NCI-H460 (cell line): ENCODE results near the gene EBPL. TPM values are rescaled to one million over a fixed set of nuclear protein-coding genes. Genes with fewer than 3 reads are reported as not detected.

ENCODE experiments used
- DNase-seq: peaks from one replicate; pipeline ENCODE4 v3.0.0-alpha.2; 2016; ENCODE audit warnings: low read depth; ENCODE audit errors: extremely low read depth
- total RNA-seq: library from RNA; depleted of rRNA; stranded (reverse); fragments of >200 nt; shearing (Covaris generic); gene quantifications from 2 replicates; pipeline ENCODE4 v1.2.3, GENCODE V29; 2014

Gene EBPL
- total RNA-seq, 1 experiment from 2014 or later = 93.2 TPM

GRCh38 chr13:49676581-49677298 is 14.5 kb downstream of the EBPL start:
- DNase-seq = no peak

GRCh38 chr13:49670828-49671227 is 20.5 kb downstream of the EBPL start:
- no peak for DNase-seq

- peak; percentile 64 for DNase-seq
Measured at GRCh38 chr13:49669735-49670309, 21.5 kb downstream of the EBPL start.

GRCh38 chr13:49667773-49668172 is 23.5 kb downstream of the EBPL start:
- no peak for DNase-seq

- DNase-seq = no peak
Measured at GRCh38 chr13:49664606-49665005, 26.7 kb downstream of the EBPL start.

- DNase-seq = no peak
Measured at GRCh38 chr13:49657241-49657641, 34.0 kb downstream of the EBPL start.

- DNase-seq = no peak
Measured at GRCh38 chr13:49655906-49656305, 35.4 kb downstream of the EBPL start.

- no peak for DNase-seq
Measured at GRCh38 chr13:49654011-49654410, 37.3 kb downstream of the EBPL start.

- DNase-seq = no peak
Measured at GRCh38 chr13:49653478-49653877, 37.8 kb downstream of the EBPL start.

GRCh38 chr13:49652355-49653305 is 38.7 kb downstream of the EBPL start:
- DNase-seq = peak; percentile 48

GRCh38 chr13:49651570-49652354 is 39.5 kb downstream of the EBPL start:
- DNase-seq = no peak

GRCh38 chr13:49649963-49650312 is 41.3 kb downstream of the EBPL start:
- no peak for DNase-seq

GRCh38 chr13:49649244-49649962 is 41.9 kb downstream of the EBPL start:
- DNase-seq = peak; percentile 12

GRCh38 chr13:49646688-49647087 is 44.6 kb downstream of the EBPL start:
- DNase-seq = no peak

- DNase-seq = no peak
Measured at GRCh38 chr13:49645451-49645850, 45.8 kb downstream of the EBPL start.

- DNase-seq = no peak
Measured at GRCh38 chr13:49643035-49643646, 48.1 kb downstream of the EBPL start.

- DNase-seq = no peak
Measured at GRCh38 chr13:49641801-49642291, 49.4 kb downstream of the EBPL start.

GRCh38 chr13:49638744-49639072 is 52.6 kb downstream of the EBPL start:
- DNase-seq = no peak

- DNase-seq = no peak
Measured at GRCh38 chr13:49638030-49638743, 53.1 kb downstream of the EBPL start.
